Measurements from ENCODE around the gene CADM4.

DNA sequence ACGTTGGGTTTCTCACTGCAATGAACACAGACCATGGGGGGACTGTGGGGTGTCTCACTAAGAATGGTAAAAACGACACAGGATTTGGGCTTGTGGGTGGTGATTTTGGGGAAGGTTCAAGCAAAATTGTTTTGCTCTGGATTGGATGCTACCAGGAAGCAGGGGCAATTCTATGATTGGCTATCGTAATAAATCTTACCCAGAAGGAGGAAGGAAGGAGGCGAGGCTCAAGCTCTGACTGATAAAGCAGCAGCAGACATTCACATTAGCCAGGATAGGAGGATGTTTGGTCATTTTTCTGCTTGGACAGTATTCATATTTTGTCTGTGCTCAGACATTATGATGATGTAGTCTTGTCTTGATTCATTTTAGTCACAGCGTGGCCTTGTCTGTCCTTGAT is 41.8 kb downstream of the CADM4 start:
- TF ChIP-seq, protein P1, sequence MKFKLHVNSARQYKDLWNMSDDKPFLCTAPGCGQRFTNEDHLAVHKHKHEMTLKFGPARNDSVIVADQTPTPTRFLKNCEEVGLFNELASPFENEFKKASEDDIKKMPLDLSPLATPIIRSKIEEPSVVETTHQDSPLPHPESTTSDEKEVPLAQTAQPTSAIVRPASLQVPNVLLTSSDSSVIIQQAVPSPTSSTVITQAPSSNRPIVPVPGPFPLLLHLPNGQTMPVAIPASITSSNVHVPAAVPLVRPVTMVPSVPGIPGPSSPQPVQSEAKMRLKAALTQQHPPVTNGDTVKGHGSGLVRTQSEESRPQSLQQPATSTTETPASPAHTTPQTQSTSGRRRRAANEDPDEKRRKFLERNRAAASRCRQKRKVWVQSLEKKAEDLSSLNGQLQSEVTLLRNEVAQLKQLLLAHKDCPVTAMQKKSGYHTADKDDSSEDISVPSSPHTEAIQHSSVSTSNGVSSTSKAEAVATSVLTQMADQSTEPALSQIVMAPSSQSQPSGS (IDR thresholded peaks at IDR 0.05; ENCODE audit: low read length), result no peak
- no peak for TF ChIP-seq EZH2 (IDR thresholded peaks at IDR 0.05; ENCODE audit: low read depth, low read length, severe bottlenecking)
- TF ChIP-seq, protein P2, sequence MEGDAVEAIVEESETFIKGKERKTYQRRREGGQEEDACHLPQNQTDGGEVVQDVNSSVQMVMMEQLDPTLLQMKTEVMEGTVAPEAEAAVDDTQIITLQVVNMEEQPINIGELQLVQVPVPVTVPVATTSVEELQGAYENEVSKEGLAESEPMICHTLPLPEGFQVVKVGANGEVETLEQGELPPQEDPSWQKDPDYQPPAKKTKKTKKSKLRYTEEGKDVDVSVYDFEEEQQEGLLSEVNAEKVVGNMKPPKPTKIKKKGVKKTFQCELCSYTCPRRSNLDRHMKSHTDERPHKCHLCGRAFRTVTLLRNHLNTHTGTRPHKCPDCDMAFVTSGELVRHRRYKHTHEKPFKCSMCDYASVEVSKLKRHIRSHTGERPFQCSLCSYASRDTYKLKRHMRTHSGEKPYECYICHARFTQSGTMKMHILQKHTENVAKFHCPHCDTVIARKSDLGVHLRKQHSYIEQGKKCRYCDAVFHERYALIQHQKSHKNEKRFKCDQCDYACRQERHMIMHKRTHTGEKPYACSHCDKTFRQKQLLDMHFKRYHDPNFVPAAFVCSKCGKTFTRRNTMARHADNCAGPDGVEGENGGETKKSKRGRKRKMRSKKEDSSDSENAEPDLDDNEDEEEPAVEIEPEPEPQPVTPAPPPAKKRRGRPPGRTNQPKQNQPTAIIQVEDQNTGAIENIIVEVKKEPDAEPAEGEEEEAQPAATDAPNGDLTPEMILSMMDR (IDR thresholded peaks at IDR 0.05; ENCODE audit: control extremely low read depth in 1 of 3, insufficient read depth in 1 of 3, low read depth in 1 of 3, low read length in 3 of 3), result no peak
- TF ChIP-seq POLR2A (IDR thresholded peaks at IDR 0.05; ENCODE audit: control extremely low read depth in 1 of 2, low read depth in 2 of 2, low read length in 2 of 2), result no peak
- TF ChIP-seq TAF1 (IDR thresholded peaks at IDR 0.05; ENCODE audit: low read depth, low read length), result no peak
- no peak for TF ChIP-seq FOSL1 (IDR thresholded peaks at IDR 0.05; ENCODE audit: insufficient read depth, low read depth, low read length)
- no peak for TF ChIP-seq JUN (IDR thresholded peaks at IDR 0.05; ENCODE audit: low read depth, low read length)
- TF ChIP-seq POLR2AphosphoS5 (IDR thresholded peaks at IDR 0.05; ENCODE audit: low read depth, low read length), result no peak
- no peak for TF ChIP-seq CHD1 (IDR thresholded peaks at IDR 0.05; ENCODE audit: low read depth, low read length)
- TF ChIP-seq SIN3A (conservative IDR thresholded peaks at IDR 0.05 in 1 of 2, IDR thresholded peaks at IDR 0.05 in 1 of 2; ENCODE audit: low read depth in 1 of 2, low read length in 2 of 2), result no peak
- TF ChIP-seq HDAC2 (IDR thresholded peaks at IDR 0.05; ENCODE audit: borderline replicate concordance in 1 of 2, low read depth in 2 of 2, low read length in 2 of 2), result no peak
- no peak for TF ChIP-seq CEBPB (IDR thresholded peaks at IDR 0.05; ENCODE audit: low read depth, low read length)
- no peak for TF ChIP-seq RAD21 (IDR thresholded peaks at IDR 0.05 in 1 of 2, conservative IDR thresholded peaks at IDR 0.05 in 1 of 2; ENCODE audit: low read depth in 2 of 2, low read length in 2 of 2)
